ENCODE data around the gene NDUFV3. TPM values are rescaled to one million over a fixed set of nuclear protein-coding genes. Genes with fewer than 3 reads are reported as not detected.

NDUFV3 gene
- total and polyA plus RNA-seq, 2 experiments from 2014 or later: 51.5 to 71.2 TPM

DNA sequence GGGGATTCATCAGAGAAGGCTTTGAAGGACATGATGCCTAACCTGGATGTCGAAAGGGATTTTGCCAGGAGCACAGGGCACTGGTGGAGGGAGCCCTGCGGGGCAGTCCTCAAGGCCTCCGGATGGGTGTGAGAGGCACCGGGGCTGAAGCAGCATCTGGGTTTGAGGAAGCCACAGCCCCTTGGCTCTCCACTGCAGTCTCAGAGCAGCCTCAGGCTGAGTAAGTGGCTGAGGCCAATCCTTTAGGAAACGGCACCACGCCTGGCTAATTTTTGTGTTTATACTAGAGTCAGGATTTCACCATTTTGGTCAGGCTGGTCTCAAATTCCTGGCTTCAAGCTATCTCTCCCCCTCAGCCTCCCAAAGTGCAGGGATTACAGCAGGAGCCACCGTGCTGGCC, 20.4 kb downstream of the NDUFV3 start:
- no peak overlapping the region for H3K27ac Mint-ChIP-seq
- Histone ChIP-seq H2AFZ (no peak overlapping the region), H3K4me2 (no peak overlapping the region), H3K79me2 (replicated peaks; ENCODE audit: insufficient read depth) (no peaks in the 10 kb centered on the region), H3K4me3 (no peak overlapping the region), H3K4me1 (ENCODE audit: insufficient read depth) (0 out of 2 replicates have a peak, but pooled peaks cover 6% of the 10 kb centered on the region), H3K36me3 (ENCODE audit: insufficient read depth) (peaks cover 11% of the 10 kb centered on the region; the same call in 1 of the 2 replicates), H4K20me1 (replicated peaks; ENCODE audit: insufficient read depth) (no peaks in the 10 kb centered on the region), H3K27ac (ENCODE audit: low read depth) (peak overlapping the region; percentile 80), H3K27me3 (ENCODE audit: insufficient read depth) (no peaks in the 10 kb centered on the region), H3K9me2 (ENCODE audit: insufficient read depth) (no peaks in the 10 kb centered on the region), H3F3A (replicated peaks; ENCODE audit: low read depth) (0 out of 2 replicates have a peak, but pooled peaks cover 7% of the 10 kb centered on the region)
- peaks cover 6% of the 10 kb centered on the region for H3K4me1 Mint-ChIP-seq
- H3K4me3 Mint-ChIP-seq: no peak overlapping the region
- TF ChIP-seq, protein P1, sequence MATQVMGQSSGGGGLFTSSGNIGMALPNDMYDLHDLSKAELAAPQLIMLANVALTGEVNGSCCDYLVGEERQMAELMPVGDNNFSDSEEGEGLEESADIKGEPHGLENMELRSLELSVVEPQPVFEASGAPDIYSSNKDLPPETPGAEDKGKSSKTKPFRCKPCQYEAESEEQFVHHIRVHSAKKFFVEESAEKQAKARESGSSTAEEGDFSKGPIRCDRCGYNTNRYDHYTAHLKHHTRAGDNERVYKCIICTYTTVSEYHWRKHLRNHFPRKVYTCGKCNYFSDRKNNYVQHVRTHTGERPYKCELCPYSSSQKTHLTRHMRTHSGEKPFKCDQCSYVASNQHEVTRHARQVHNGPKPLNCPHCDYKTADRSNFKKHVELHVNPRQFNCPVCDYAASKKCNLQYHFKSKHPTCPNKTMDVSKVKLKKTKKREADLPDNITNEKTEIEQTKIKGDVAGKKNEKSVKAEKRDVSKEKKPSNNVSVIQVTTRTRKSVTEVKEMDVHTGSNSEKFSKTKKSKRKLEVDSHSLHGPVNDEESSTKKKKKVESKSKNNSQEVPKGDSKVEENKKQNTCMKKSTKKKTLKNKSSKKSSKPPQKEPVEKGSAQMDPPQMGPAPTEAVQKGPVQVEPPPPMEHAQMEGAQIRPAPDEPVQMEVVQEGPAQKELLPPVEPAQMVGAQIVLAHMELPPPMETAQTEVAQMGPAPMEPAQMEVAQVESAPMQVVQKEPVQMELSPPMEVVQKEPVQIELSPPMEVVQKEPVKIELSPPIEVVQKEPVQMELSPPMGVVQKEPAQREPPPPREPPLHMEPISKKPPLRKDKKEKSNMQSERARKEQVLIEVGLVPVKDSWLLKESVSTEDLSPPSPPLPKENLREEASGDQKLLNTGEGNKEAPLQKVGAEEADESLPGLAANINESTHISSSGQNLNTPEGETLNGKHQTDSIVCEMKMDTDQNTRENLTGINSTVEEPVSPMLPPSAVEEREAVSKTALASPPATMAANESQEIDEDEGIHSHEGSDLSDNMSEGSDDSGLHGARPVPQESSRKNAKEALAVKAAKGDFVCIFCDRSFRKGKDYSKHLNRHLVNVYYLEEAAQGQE (IDR thresholded peaks at IDR 0.05; ENCODE audit: unreplicated experiment): no peak
- 0 out of 2 replicates have a peak, but pooled peaks have one; percentile 3 for TF ChIP-seq POLR2AphosphoS5 (IDR thresholded peaks at IDR 0.05; ENCODE audit: low read depth)
- peaks cover 12% of the 10 kb centered on the region for H3K27me3 Mint-ChIP-seq (ENCODE audit: insufficient read depth, low read depth, poor library complexity)
- H3K9me3 Mint-ChIP-seq: no peaks in the 10 kb centered on the region
- H3K36me3 Mint-ChIP-seq (ENCODE audit: low read depth): peaks cover 41% of the 10 kb centered on the region
- peak; percentile 16 for DNase-seq (ENCODE audit: low spot score)
- ATAC-seq: peak; percentile 54

DNA sequence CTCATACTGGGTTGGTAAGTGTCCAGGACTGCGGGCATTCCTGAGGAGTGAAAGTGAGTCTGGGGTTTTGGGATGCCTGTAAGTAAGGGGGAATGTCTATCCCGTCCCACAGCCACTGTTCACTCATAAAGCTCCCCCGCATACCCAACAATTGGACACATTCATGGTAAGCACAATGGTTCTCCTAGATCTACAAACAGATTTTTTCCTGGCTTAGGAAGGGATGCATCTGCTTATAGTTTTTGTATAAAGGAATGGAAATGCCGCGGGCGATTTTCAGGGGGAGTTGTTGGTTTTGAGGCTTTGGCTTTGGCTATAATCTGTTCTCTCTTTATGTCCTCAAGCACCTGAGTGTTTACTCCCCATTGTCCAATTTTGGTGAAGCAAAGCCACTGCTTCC, 25.2 kb downstream of the NDUFV3 start:
- DNase-seq (ENCODE audit: low spot score): no peak
- Histone ChIP-seq H4K20me1 (replicated peaks; ENCODE audit: insufficient read depth) (no peaks in the 10 kb centered on the region), H3K79me2 (replicated peaks; ENCODE audit: insufficient read depth) (no peaks in the 10 kb centered on the region; the same call in 1 of the 2 replicates), H3K36me3 (ENCODE audit: insufficient read depth) (peaks cover 5% of the 10 kb centered on the region), H3K9me2 (ENCODE audit: insufficient read depth) (no peaks in the 10 kb centered on the region), H3K27ac (ENCODE audit: low read depth) (no peak overlapping the region), H3K4me2 (no peak overlapping the region), H3K27me3 (ENCODE audit: insufficient read depth) (no peaks in the 10 kb centered on the region), H3K4me3 (no peak overlapping the region), H2AFZ (no peak overlapping the region), H3K4me1 (ENCODE audit: insufficient read depth) (0 out of 2 replicates have a peak, but pooled peaks cover 9% of the 10 kb centered on the region), H3F3A (replicated peaks; ENCODE audit: low read depth) (0 out of 2 replicates have a peak, but pooled peaks cover 7% of the 10 kb centered on the region)
- Mint-ChIP-seq H3K27me3 (ENCODE audit: insufficient read depth, low read depth, poor library complexity) (peaks cover 12% of the 10 kb centered on the region), H3K4me3 (no peak overlapping the region), H3K9me3 (no peaks in the 10 kb centered on the region; the same call in 2 of the 3 replicates), H3K4me1 (peaks cover 6% of the 10 kb centered on the region), H3K27ac (no peak overlapping the region), H3K36me3 (ENCODE audit: low read depth) (peaks cover 9% of the 10 kb centered on the region)
- ATAC-seq: no peak
- TF ChIP-seq, protein P1 (IDR thresholded peaks at IDR 0.05; ENCODE audit: unreplicated experiment): no peak
- TF ChIP-seq, protein P2, sequence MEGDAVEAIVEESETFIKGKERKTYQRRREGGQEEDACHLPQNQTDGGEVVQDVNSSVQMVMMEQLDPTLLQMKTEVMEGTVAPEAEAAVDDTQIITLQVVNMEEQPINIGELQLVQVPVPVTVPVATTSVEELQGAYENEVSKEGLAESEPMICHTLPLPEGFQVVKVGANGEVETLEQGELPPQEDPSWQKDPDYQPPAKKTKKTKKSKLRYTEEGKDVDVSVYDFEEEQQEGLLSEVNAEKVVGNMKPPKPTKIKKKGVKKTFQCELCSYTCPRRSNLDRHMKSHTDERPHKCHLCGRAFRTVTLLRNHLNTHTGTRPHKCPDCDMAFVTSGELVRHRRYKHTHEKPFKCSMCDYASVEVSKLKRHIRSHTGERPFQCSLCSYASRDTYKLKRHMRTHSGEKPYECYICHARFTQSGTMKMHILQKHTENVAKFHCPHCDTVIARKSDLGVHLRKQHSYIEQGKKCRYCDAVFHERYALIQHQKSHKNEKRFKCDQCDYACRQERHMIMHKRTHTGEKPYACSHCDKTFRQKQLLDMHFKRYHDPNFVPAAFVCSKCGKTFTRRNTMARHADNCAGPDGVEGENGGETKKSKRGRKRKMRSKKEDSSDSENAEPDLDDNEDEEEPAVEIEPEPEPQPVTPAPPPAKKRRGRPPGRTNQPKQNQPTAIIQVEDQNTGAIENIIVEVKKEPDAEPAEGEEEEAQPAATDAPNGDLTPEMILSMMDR (conservative IDR thresholded peaks at IDR 0.05; ENCODE audit: low read depth in 2 of 2): no peak
- no peak for TF ChIP-seq STAT1 (IDR thresholded peaks at IDR 0.05; ENCODE audit: unreplicated experiment)
- no peak for TF ChIP-seq CREB1 (CRISPR knock-in tag; IDR thresholded peaks at IDR 0.05; ENCODE audit: low read depth)
- TF ChIP-seq, protein P3, sequence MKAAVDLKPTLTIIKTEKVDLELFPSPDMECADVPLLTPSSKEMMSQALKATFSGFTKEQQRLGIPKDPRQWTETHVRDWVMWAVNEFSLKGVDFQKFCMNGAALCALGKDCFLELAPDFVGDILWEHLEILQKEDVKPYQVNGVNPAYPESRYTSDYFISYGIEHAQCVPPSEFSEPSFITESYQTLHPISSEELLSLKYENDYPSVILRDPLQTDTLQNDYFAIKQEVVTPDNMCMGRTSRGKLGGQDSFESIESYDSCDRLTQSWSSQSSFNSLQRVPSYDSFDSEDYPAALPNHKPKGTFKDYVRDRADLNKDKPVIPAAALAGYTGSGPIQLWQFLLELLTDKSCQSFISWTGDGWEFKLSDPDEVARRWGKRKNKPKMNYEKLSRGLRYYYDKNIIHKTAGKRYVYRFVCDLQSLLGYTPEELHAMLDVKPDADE (IDR thresholded peaks at IDR 0.05): no peak
- TF ChIP-seq JUNB (IDR thresholded peaks at IDR 0.05; ENCODE audit: unreplicated experiment): no peak
- TF ChIP-seq NANOG (IDR thresholded peaks at IDR 0.05; ENCODE audit: borderline replicate concordance): no peak
- no peak for TF ChIP-seq ZNF331 (CRISPR knock-in tag; IDR thresholded peaks at IDR 0.05; ENCODE audit: low read depth)
- no peak for TF ChIP-seq ZNF114 (CRISPR knock-in tag; IDR thresholded peaks at IDR 0.05)

All from GM23338 (cell line).